HUDEP-2 (cell line): ENCODE measurements around the gene CLN6.
"Not testable (repeated sequence)": the region's sequence is repeated elsewhere in the genome, so short reads cannot be mapped to it uniquely, and the experiment has no call there.

Source experiments
- DNase-seq, 76 experiments: peaks; one replicate each; lab custom pipeline; 2025; ENCODE audit not compliant: unreplicated experiment in 76 of 76; lab: John Stamatoyannopoulos, UW

CLN6 gene

GRCh38 chr15:68224546-68225250 lies 4.8 kb downstream of the CLN6 start:
- DNase-seq: no peak

- no peak for DNase-seq
Measured at GRCh38 chr15:68224108-68224507, 5.4 kb downstream of the CLN6 start.

GRCh38 chr15:68223171-68223570 lies 6.4 kb downstream of the CLN6 start:
- no peak for DNase-seq

- not testable (repeated sequence) for DNase-seq
Measured at GRCh38 chr15:68222432-68222743, 7.1 kb downstream of the CLN6 start.

- DNase-seq: not testable (repeated sequence)
Measured at GRCh38 chr15:68221530-68222431, 7.7 kb downstream of the CLN6 start.

- no peak for DNase-seq
Measured at GRCh38 chr15:68220967-68221366, 8.6 kb downstream of the CLN6 start.

- DNase-seq: no peak
Measured at GRCh38 chr15:68220489-68220888, 9.0 kb downstream of the CLN6 start.

GRCh38 chr15:68218847-68219798 lies 10.4 kb downstream of the CLN6 start:
- no peak for DNase-seq

- DNase-seq: no peak
Measured at GRCh38 chr15:68218331-68218730, 11.2 kb downstream of the CLN6 start.

- no peak for DNase-seq
Measured at GRCh38 chr15:68217341-68217740, 12.2 kb downstream of the CLN6 start.

- DNase-seq: no peak
Measured at GRCh38 chr15:68214838-68215254, 14.7 kb downstream of the CLN6 start.

GRCh38 chr15:68213991-68214837 lies 15.3 kb downstream of the CLN6 start:
- no peak for DNase-seq

GRCh38 chr15:68213491-68213845 lies 16.1 kb downstream of the CLN6 start:
- not testable (repeated sequence) for DNase-seq

GRCh38 chr15:68211656-68212320 lies 17.7 kb downstream of the CLN6 start:
- DNase-seq: no peak

- peak in 34 of 76 experiments; percentile 3 to 56 (median 22) for DNase-seq
Measured at GRCh38 chr15:68210821-68211655, 18.5 kb downstream of the CLN6 start.

GRCh38 chr15:68210409-68210756 lies 19.1 kb downstream of the CLN6 start:
- DNase-seq: no peak

GRCh38 chr15:68209735-68210408 lies 19.7 kb downstream of the CLN6 start:
- no peak for DNase-seq

- no peak for DNase-seq
Measured at GRCh38 chr15:68209272-68209671, 20.3 kb downstream of the CLN6 start.
